Brain microvascular endothelial cell (primary cell): ENCODE results near the gene MALRD1.
A peak's percentile ranks its signal among the peaks of the same experiment; 100 is the strongest.

Experiments used
- DNase-seq: peaks from one replicate; pipeline ENCODE4 v3.0.0-alpha.2; 2020
- H3K27ac ChIP-seq: fragments of 250-450 bp; sonication (Bioruptor Pico); 2 replicates; pipeline ENCODE4 v1.5.1; 2020; ENCODE audit warnings: mild to moderate bottlenecking, moderate library complexity
- H3K27me3 ChIP-seq: fragments of 250-450 bp; sonication (Bioruptor Pico); replicated peaks from 2 replicates; pipeline ENCODE4 v1.5.1; 2020; ENCODE audit warnings: mild to moderate bottlenecking
- H3K36me3 ChIP-seq: fragments of 250-450 bp; sonication (Bioruptor Pico); replicated peaks from 2 replicates; pipeline ENCODE4 v1.5.1; 2020; ENCODE audit warnings: mild to moderate bottlenecking
- H3K4me3 ChIP-seq: 2 replicates; pipeline ENCODE4 v1.5.1; 2011; ENCODE audit warnings: low read depth, mild to moderate bottlenecking, control low read depth, low read length, moderate library complexity
- in situ Hi-C: cut with HindIII; loops from 2 replicates; pipeline ENCODE4 v1.10.0; 2017; ENCODE audit warnings: low sequenced_read_pairs, low pct_ligation_motif_present
- TF ChIP-seq, protein P1 (sequence below): IDR thresholded peaks from 2 replicates; pipeline ENCODE4 v1.5.1; 2011; ENCODE audit warnings: low read depth, mild to moderate bottlenecking, moderate library complexity, low read length, control low read depth, inconsistent platforms; ENCODE audit errors: missing control alignments

The MALRD1 gene

DNA sequence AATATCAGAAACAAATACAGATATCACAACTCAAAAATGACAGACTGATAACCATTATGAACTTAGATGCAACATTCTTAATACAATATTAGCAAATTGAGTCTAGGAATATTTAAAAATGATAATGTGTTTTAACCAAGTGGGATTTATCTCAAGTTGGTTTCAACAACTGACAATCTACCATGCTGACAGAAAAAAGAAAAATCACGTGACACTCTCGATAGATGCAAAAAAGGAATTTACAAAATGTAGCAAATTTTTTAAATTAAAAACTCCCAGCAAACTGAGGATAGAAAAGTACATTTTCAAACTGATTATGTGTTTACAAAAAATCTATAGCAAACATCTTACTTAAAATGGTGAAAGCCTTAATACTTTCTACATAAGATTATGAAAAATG, 177.4 kb downstream of the MALRD1 start:
- TF ChIP-seq, protein P1, sequence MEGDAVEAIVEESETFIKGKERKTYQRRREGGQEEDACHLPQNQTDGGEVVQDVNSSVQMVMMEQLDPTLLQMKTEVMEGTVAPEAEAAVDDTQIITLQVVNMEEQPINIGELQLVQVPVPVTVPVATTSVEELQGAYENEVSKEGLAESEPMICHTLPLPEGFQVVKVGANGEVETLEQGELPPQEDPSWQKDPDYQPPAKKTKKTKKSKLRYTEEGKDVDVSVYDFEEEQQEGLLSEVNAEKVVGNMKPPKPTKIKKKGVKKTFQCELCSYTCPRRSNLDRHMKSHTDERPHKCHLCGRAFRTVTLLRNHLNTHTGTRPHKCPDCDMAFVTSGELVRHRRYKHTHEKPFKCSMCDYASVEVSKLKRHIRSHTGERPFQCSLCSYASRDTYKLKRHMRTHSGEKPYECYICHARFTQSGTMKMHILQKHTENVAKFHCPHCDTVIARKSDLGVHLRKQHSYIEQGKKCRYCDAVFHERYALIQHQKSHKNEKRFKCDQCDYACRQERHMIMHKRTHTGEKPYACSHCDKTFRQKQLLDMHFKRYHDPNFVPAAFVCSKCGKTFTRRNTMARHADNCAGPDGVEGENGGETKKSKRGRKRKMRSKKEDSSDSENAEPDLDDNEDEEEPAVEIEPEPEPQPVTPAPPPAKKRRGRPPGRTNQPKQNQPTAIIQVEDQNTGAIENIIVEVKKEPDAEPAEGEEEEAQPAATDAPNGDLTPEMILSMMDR: no peak
- in situ Hi-C loops: no loop called here
- Histone ChIP-seq H3K36me3 (no peaks in the 10 kb centered on the region), H3K27me3 (no peaks in the 10 kb centered on the region), H3K27ac (no peak overlapping the region), H3K4me3 (no peak overlapping the region)
- no peak for DNase-seq

DNA sequence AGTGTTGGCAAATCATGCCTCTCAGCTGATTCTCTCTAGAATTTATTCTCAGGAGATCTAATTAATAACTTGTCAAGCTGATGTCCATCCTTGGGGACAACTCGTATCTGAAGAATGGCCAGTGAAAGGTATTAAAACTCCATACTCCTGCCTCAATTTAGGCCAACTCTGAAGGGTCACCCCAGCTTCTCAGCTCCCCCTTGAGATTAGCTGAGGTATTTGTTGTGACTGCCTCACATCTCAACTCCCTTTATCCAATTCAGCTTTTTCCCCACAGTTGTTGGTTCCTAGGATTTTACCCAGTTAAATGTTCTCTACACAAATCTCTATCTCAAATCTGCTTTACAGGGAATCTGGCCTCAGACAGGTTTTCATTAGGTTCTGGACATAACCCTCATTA, 182.4 kb downstream of the MALRD1 start:
- in situ Hi-C loops: no loop called here
- H3K36me3 ChIP-seq: no peaks in the 10 kb centered on the region
- no peak for DNase-seq
- H3K27me3 ChIP-seq: no peaks in the 10 kb centered on the region
- no peak overlapping the region for H3K4me3 ChIP-seq
- no peak overlapping the region for H3K27ac ChIP-seq
- TF ChIP-seq, protein P1: no peak

DNA sequence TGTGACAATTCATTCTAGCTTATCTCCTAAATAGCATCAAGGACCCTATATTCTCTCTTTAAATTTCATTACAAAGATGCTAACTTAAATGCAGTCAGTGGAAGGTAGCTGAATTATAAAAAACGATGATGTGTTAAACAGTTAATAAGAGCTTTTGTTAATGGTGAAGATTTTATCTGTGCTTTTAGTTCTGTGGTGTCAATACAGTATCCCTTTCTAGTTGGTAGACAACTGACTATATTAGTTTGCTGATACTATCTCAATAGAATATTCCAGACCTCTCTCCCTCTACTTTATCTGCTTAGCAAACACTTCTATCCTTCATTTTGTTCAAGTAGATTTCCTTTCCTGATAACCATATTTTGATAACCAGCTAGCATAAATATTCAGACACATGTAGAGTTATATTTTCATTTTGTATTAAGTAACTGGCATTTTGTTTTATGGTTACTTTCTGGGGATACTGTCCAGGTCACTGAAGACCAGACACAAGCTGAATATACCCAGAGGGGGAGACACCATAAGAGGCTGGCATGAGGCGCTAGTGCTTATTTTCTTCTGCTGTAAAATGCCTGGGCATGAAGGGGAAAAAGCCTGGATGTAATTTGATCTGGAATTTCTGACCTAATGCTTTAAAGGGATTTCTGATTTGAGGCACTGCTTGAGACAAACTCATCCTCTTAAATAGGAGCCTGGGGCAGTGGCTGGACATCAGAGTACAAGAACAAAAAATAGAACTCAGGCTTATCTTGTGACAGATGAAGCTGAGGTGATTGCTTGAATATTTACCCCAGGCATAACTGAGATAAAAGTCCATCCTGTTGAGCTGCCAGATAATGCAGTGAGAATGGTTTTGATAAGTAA, 197.5 kb downstream of the MALRD1 start:
- Histone ChIP-seq H3K4me3 (no peak overlapping the region), H3K36me3 (no peaks in the 10 kb centered on the region), H3K27ac (no peak overlapping the region), H3K27me3 (no peaks in the 10 kb centered on the region)
- in situ Hi-C loops: no loop called here
- TF ChIP-seq, protein P1: no peak
- no peak for DNase-seq

DNA sequence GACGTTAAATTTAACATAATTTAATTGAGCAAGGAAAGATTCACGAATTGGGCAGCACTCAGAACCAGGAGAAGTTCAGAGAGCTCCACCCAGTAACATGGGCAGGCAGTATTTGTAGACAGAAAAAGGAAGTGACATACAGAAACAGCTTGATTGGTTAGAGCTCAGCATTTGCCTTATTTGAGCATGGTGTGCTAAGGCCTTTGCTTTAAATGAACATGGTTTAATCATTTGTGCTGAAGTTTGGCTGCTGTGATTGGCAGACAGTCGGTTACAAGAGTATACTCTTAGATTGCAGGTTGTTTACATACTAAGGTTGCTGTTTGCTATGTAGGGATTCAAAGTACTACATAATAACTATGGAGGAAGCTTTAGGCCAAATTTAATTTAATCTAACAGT, 199.2 kb downstream of the MALRD1 start:
- Histone ChIP-seq H3K36me3 (no peaks in the 10 kb centered on the region), H3K27ac (no peak overlapping the region), H3K27me3 (no peaks in the 10 kb centered on the region), H3K4me3 (no peak overlapping the region)
- in situ Hi-C loops: no loop called here
- TF ChIP-seq, protein P1: no peak
- DNase-seq: no peak

DNA sequence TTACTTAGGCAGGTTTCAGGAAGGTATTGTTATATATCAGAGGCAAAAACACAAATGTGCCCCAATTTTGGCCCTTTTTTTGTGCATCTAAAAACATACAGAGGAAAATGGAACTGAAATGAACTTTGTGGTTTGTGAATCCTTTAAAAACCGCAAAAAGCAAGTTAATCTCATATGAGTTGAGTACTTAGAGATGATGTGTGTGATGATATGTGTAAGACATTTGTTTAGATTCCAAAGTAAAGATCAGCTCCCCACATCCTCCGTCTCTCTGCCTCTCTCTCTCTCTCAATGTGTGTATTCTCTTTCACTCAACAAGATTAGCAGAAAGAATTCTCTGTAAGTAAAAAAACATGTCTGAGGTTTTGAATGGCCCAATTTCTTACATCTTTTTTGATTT, 201.9 kb downstream of the MALRD1 start:
- peak; percentile 1 for DNase-seq
- no peaks in the 10 kb centered on the region for H3K36me3 ChIP-seq
- no peaks in the 10 kb centered on the region for H3K27me3 ChIP-seq
- TF ChIP-seq, protein P1: no peak
- no peak overlapping the region for H3K27ac ChIP-seq
- no peak overlapping the region for H3K4me3 ChIP-seq
- in situ Hi-C loops: no loop called here

DNA sequence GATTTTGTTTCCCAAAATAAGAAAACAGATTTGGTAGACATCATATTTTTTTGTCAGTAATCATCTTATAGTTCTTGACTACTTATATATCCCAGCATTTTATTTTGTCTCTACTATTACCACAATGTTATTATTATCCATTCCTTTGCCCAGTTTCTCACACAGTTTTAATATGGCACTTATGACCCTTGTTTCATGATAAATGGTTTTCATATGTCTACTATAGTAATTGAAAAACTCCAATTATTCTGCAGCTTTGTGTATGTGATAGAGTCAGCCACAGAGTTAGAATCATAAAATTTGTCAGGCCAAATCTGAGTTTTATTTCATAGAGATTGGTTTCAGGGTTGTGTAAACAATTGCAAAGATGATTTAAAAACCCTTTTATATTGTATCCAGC, 203.9 kb downstream of the MALRD1 start:
- H3K27me3 ChIP-seq: no peaks in the 10 kb centered on the region
- in situ Hi-C loops: no loop called here
- no peak overlapping the region for H3K4me3 ChIP-seq
- DNase-seq: no peak
- H3K36me3 ChIP-seq: no peaks in the 10 kb centered on the region
- TF ChIP-seq, protein P1: no peak
- H3K27ac ChIP-seq: no peak overlapping the region
